Measurements from ENCODE around the gene FRAT2. TPM values are rescaled to one million over a fixed set of nuclear protein-coding genes. Genes with fewer than 3 reads are reported as not detected.
A peak's percentile ranks its signal among the peaks of the same experiment; 100 is the strongest.

Gene FRAT2
- total and polyA plus RNA-seq, 2 of the 13 experiments (the other 11 are each of a cell fraction or from before 2014, with no cell fraction given), result 7.2 to 14.1 TPM

DNA sequence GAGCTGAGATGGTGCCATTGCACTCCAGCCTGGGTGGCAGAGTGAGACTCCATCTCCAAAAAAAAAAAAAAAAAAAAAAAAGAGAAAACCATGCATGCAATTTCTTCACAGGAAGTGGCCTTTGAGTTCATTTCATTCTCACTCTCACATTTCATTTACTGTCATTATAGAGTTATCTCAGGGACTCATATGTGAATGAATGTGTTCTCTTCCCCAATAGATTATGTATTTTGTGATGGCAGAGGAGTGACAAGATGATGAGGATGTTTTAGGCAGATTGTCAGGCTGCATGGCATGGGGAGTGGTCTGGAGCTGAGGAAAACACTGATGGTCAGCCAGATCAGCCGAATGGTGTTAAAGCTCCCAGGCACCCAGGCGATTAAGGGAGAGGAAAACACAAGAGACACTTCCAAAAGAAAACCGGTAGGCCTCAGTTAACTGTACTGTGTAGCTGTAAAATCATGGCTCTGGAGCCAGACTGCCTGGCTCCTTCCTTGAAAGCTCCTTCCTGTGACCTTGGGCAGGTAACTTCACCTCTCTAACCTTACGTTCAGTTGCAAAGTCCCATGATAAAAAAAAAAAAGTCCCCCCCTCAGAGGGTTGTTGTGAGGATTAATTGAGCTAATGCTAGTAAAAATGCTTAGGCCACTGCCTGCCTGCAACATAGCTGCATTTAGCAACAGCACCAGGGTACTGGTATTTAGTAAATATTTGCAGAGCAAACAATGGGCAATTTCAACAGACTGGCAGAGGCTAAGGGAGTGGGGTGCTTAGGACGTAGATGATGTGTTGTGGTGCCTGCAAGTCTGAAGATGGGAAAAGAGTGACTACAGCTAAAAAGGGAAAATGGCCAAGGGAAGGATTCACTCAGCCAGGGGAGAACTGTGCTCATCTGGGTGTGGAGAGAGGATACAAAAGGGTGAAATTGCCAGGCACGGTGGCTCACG is 6.9 kb downstream of the FRAT2 start (continued):
- TF ChIP-seq TBP (CRISPR knock-in tag; IDR thresholded peaks at IDR 0.05) (no peak), NCOA2 (CRISPR knock-in tag; IDR thresholded peaks at IDR 0.05) (peak; percentile 94), ZNF253 (CRISPR knock-in tag; IDR thresholded peaks at IDR 0.05; ENCODE audit: borderline replicate concordance) (no peak), NR2F2 (IDR thresholded peaks at IDR 0.05; ENCODE audit: borderline replicate concordance, low read depth) (peak; percentile 75), ZSCAN22 (CRISPR knock-in tag; IDR thresholded peaks at IDR 0.05) (no peak), RARA (CRISPR knock-in tag; IDR thresholded peaks at IDR 0.05) (peak; percentile 88)
- TF ChIP-seq, protein P1, sequence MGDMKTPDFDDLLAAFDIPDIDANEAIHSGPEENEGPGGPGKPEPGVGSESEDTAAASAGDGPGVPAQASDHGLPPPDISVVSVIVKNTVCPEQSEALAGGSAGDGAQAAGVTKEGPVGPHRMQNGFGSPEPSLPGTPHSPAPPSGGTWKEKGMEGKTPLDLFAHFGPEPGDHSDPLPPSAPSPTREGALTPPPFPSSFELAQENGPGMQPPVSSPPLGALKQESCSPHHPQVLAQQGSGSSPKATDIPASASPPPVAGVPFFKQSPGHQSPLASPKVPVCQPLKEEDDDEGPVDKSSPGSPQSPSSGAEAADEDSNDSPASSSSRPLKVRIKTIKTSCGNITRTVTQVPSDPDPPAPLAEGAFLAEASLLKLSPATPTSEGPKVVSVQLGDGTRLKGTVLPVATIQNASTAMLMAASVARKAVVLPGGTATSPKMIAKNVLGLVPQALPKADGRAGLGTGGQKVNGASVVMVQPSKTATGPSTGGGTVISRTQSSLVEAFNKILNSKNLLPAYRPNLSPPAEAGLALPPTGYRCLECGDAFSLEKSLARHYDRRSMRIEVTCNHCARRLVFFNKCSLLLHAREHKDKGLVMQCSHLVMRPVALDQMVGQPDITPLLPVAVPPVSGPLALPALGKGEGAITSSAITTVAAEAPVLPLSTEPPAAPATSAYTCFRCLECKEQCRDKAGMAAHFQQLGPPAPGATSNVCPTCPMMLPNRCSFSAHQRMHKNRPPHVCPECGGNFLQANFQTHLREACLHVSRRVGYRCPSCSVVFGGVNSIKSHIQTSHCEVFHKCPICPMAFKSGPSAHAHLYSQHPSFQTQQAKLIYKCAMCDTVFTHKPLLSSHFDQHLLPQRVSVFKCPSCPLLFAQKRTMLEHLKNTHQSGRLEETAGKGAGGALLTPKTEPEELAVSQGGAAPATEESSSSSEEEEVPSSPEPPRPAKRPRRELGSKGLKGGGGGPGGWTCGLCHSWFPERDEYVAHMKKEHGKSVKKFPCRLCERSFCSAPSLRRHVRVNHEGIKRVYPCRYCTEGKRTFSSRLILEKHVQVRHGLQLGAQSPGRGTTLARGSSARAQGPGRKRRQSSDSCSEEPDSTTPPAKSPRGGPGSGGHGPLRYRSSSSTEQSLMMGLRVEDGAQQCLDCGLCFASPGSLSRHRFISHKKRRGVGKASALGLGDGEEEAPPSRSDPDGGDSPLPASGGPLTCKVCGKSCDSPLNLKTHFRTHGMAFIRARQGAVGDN (CRISPR knock-in tag; IDR thresholded peaks at IDR 0.05), result no peak
- TF ChIP-seq, protein P2, sequence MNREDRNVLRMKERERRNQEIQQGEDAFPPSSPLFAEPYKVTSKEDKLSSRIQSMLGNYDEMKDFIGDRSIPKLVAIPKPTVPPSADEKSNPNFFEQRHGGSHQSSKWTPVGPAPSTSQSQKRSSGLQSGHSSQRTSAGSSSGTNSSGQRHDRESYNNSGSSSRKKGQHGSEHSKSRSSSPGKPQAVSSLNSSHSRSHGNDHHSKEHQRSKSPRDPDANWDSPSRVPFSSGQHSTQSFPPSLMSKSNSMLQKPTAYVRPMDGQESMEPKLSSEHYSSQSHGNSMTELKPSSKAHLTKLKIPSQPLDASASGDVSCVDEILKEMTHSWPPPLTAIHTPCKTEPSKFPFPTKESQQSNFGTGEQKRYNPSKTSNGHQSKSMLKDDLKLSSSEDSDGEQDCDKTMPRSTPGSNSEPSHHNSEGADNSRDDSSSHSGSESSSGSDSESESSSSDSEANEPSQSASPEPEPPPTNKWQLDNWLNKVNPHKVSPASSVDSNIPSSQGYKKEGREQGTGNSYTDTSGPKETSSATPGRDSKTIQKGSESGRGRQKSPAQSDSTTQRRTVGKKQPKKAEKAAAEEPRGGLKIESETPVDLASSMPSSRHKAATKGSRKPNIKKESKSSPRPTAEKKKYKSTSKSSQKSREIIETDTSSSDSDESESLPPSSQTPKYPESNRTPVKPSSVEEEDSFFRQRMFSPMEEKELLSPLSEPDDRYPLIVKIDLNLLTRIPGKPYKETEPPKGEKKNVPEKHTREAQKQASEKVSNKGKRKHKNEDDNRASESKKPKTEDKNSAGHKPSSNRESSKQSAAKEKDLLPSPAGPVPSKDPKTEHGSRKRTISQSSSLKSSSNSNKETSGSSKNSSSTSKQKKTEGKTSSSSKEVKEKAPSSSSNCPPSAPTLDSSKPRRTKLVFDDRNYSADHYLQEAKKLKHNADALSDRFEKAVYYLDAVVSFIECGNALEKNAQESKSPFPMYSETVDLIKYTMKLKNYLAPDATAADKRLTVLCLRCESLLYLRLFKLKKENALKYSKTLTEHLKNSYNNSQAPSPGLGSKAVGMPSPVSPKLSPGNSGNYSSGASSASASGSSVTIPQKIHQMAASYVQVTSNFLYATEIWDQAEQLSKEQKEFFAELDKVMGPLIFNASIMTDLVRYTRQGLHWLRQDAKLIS (CRISPR knock-in tag; IDR thresholded peaks at IDR 0.05), result peak; percentile 37; the same call in 1 of the 2 replicates
